Stimulated activated naive CD8-positive, alpha-beta T cell treated with anti-CD3 and anti-CD28 coated beads, Interleukin-15, amount 100 ng/mL, for 72 hours (primary cell): ENCODE results near the gene NLRC4.
A peak's percentile ranks its signal among the peaks of the same experiment; 100 is the strongest.
"Not testable (repeated sequence)": the region's sequence is repeated elsewhere in the genome, so short reads cannot be mapped to it uniquely, and the experiment has no call there.

Source experiments
- ATAC-seq: fragments of 150-1000 bp; cut with Tn5 transposase; 2 replicates; pipeline ENCODE4 v1.10.0; 2021; ENCODE audit warnings: mild to moderate bottlenecking, moderate library complexity
- DNase-seq, 2 donors: peaks; one replicate each; pipeline ENCODE4 v3.0.0; 2021 to 2022
- H3K27ac Mint-ChIP-seq, 2 donors: one replicate each; pipeline ENCODE4 v1.8.0; 2022; ENCODE audit warnings: mild to moderate bottlenecking in 2 of 2, mixed read lengths in 2 of 2, moderate library complexity in 2 of 2
- H3K27me3 Mint-ChIP-seq: one replicate; pipeline ENCODE4 v1.8.0; 2022; ENCODE audit warnings: mixed read lengths
- H3K4me1 Mint-ChIP-seq: one replicate; pipeline ENCODE4 v1.8.0; 2022; ENCODE audit warnings: mild to moderate bottlenecking, mixed read lengths
- H3K4me3 Mint-ChIP-seq, 2 donors: one replicate each; pipeline ENCODE4 v1.8.0; 2022; ENCODE audit warnings: mild to moderate bottlenecking in 2 of 2, mixed read lengths in 2 of 2, moderate library complexity in 1 of 2
- H3K9me3 Mint-ChIP-seq, 2 donors: one replicate each; pipeline ENCODE4 v1.8.0; 2022; ENCODE audit warnings: mixed read lengths in 2 of 2

Gene NLRC4, protein sequence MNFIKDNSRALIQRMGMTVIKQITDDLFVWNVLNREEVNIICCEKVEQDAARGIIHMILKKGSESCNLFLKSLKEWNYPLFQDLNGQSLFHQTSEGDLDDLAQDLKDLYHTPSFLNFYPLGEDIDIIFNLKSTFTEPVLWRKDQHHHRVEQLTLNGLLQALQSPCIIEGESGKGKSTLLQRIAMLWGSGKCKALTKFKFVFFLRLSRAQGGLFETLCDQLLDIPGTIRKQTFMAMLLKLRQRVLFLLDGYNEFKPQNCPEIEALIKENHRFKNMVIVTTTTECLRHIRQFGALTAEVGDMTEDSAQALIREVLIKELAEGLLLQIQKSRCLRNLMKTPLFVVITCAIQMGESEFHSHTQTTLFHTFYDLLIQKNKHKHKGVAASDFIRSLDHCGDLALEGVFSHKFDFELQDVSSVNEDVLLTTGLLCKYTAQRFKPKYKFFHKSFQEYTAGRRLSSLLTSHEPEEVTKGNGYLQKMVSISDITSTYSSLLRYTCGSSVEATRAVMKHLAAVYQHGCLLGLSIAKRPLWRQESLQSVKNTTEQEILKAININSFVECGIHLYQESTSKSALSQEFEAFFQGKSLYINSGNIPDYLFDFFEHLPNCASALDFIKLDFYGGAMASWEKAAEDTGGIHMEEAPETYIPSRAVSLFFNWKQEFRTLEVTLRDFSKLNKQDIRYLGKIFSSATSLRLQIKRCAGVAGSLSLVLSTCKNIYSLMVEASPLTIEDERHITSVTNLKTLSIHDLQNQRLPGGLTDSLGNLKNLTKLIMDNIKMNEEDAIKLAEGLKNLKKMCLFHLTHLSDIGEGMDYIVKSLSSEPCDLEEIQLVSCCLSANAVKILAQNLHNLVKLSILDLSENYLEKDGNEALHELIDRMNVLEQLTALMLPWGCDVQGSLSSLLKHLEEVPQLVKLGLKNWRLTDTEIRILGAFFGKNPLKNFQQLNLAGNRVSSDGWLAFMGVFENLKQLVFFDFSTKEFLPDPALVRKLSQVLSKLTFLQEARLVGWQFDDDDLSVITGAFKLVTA

DNA sequence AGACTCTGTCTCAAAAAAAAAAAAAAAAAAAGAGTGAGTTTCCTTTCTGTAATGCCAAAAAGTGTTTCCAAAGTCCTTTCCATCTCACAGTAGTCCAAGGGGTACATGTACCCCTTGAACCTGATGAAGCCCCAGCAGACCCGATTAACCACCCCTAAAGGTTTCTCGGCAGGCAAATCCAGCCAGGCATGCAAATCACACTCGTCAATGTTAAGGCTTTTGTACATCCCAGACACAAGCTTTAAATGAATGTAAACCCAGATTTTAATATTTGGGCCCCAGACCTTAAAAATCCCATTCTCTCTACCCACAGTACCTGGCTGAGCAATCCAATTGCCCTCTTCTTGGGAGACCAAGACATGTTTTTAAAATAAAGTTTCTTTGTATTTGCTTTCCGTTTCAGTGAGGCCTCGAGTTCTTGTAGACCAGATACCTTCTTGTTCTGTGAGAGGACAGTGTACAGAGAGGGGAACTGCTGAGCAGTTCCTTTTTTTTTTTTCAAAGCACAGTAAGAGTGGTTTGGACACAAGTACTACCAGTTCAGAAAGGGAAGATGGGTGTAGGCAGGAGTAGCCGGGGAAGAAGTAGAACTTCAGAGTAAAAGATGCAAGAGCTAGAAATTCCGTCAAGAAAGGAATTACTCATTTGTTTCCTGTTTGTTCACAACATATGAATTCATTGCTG is at the start of gene NLRC4:
NLRC4 (minus strand) TSS at position 465 of the 684 bp plus-strand sequence. CDS start 8,111 bp downstream, outside the sequence.
- peak; percentile 40 for ATAC-seq
- no peak within 1 kb of the TSS for H3K4me3 Mint-ChIP-seq
- H3K27me3 Mint-ChIP-seq: peaks cover 6% of the 10 kb centered on the region

DNA sequence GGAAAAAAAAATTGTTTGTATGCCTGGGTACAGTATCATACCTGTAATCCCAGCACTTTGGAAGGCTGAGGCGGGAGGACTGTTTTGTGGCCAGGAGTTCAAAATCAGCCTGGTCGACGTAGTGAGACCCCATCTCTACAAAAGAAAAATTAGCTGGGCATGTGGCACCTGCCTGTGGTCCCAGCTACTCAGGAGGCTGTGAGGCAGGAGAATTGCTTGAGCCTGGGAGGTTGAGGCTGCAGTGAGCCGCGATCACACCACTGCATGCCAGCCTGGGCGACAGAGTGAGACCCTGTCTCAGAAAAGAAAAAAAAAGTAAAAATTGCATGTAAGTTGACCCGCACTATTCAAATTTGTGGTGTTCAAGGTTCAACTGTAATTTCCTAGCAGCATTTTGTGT is 45.9 kb upstream of the NLRC4 start:
- no peak for DNase-seq
- Mint-ChIP-seq H3K4me3 (no peak overlapping the region), H3K4me1 (no peaks in the 10 kb centered on the region), H3K9me3 (no peaks in the 10 kb centered on the region), H3K27ac (no peak overlapping the region), H3K27me3 (no peaks in the 10 kb centered on the region)
- ATAC-seq: no peak

More for the DNA sequence above, at the start of gene NLRC4:
- Mint-ChIP-seq H3K27ac (peak within 1 kb of the TSS; percentile 71 to 75), H3K4me1 (peaks cover 6% of the 10 kb centered on the region), H3K9me3 (no peaks in the 10 kb centered on the region)
- DNase-seq: no peak

DNA sequence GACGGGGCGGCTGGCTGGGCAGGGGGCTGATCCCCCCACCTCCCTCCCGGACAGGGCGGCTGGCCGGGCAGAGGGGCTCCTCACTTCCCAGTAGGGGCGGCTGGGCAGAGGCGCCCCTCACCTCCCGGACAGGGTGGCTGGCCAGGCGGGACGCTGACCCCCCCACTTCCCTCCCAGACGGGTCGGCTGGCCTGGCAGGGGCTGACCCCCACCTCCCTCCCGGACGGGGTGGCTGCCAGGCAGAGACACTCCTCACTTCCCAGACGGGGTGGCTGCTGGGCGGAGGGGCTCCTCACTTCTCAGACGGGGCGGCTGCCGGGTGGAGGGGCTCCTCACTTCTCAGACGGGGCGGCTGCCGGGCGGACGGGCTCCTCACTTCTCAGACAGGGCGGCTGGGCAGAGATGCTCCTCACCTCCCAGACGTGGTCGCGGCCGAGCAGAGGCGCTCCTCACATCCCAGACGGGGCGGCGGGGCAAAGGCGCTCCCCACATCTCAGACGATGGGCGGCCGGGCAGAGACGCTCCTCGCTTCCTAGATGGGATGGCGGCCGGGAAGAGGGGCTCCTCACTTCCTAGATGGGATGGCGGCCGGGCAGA is 29.4 kb upstream of the NLRC4 start:
- ATAC-seq, H3K9me3 Mint-ChIP-seq, H3K4me1 Mint-ChIP-seq, H3K4me3 Mint-ChIP-seq, DNase-seq, H3K27me3 Mint-ChIP-seq, H3K27ac Mint-ChIP-seq: not testable (repeated sequence)

DNA sequence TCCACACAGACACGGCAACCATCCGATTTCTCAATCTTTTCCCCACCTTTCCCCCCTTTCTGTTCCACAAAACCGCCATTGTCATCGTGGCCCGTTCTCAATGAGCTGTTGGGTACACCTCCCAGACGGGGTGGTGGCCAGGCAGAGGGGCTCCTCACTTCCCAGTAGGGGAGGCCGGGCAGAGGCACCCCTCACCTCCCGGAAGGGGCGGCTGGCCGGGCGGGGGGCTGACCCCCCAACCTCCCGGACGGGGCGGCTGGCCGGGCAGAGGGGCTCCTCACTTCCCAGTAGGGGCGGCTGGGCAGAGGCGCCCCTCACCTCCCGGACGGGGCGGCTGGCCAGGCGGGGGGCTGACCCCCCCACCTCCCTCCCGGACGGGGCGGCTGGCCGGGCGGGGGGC is 28.8 kb upstream of the NLRC4 start:
- ATAC-seq, H3K27me3 Mint-ChIP-seq, H3K27ac Mint-ChIP-seq, H3K9me3 Mint-ChIP-seq, H3K4me3 Mint-ChIP-seq, DNase-seq: not testable (repeated sequence)
- H3K4me1 Mint-ChIP-seq: peaks cover 12% of the 10 kb centered on the region

DNA sequence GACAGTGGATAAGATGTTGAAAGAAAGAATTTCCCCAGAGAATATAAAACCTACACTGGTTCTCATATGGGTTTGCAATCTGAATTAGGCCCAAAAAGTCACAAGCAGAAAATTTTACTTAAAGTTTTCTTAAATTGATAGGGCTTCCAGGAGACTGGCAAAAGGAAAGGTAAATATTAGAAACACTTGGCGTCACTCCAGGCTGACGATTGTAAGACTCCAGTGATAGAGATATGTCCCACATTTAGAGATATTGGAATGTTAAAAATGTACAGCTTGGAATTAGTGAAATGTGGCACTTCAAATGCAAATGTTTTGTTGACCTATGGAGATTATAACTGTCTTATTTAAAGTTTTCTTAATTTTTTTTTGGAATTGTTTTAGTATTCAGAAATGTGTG is 27.1 kb upstream of the NLRC4 start:
- no peak overlapping the region for H3K4me3 Mint-ChIP-seq
- no peaks in the 10 kb centered on the region for H3K27me3 Mint-ChIP-seq
- no peak for ATAC-seq
- peaks cover 26% of the 10 kb centered on the region for H3K4me1 Mint-ChIP-seq
- DNase-seq: no peak
- H3K27ac Mint-ChIP-seq: no peak overlapping the region
- no peaks in the 10 kb centered on the region for H3K9me3 Mint-ChIP-seq

DNA sequence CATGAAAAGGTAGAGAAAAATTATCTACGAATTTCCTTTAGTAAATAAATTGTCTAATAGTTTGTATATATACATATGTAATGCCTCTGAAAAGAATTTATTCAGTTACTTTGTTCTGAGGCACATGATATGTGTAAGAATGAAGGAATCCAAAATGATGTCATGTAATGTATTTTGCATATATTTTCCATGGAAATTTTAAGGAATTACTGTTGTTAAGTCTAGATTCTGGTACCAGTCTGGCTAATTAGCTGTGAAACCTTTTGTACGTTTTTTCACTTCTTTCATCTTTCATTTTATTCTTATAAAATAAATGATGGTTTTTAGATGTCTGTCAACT is 25.3 kb upstream of the NLRC4 start:
- no peaks in the 10 kb centered on the region for H3K9me3 Mint-ChIP-seq
- H3K4me1 Mint-ChIP-seq: peaks cover 30% of the 10 kb centered on the region
- ATAC-seq (no peak), DNase-seq (no peak)
- H3K27ac Mint-ChIP-seq: no peak overlapping the region
- no peak overlapping the region for H3K4me3 Mint-ChIP-seq
- no peaks in the 10 kb centered on the region for H3K27me3 Mint-ChIP-seq

DNA sequence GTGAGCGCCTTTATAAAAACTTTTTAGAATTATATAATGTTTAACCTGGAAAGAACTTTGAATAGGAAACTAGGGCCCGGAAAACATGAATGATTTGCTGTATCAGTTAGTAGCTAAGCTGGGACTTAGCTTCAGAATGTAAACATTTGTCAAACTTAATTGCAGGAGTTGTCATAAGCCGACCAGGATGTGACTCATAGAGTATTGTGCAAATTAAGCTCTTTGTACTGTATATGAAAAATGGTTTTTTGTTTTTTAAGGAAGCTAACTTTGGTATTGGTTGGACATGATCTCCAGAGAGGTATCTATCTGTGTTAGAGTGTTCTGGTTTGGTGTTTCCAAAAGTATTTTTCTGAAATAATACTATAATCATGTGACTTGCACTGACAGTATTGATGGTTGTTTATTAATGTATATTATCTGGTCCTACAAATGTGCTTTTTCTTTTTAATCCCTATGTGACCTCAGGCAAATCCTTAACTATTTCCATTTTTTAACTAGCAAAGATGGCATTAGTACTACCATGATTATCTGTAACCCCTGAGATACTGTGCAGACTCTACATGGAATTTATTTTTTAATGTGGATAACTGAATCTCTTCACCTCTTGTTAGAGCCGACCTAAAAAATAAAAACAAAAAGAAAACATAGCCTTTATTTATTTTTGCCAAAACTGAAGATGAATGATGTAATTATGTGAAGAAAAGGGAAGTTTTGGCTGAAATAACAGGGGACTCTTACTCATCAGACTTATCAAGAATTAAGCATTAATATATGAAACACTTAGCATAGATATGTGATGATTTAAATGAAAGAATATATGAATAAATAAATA is 24.7 kb upstream of the NLRC4 start:
- ATAC-seq (peak; percentile 69), DNase-seq (no peak)
- Mint-ChIP-seq H3K27me3 (no peaks in the 10 kb centered on the region), H3K4me1 (peaks cover 36% of the 10 kb centered on the region), H3K4me3 (no peak overlapping the region), H3K9me3 (no peaks in the 10 kb centered on the region), H3K27ac (peak overlapping the region; percentile 90 to 91)

DNA sequence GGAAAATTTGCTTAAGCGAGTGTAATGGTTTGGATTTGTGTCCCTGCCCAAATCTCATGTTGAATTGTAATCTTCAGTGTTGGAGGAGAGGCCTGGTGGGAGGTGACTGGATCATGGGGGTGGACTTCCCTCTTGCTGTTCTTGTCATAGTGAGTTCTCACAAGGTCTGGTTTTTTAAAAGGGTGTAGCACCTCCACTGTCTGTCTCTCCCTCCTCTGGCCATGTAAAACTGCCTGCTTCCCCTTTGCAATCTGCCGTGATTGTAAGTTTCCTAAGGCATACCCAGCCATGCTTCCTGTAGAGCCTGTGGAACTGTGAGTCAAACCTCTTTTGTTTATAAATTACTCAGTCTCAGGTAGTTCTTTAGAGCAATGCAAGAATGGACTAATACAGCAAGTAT is 19.6 kb upstream of the NLRC4 start:
- Mint-ChIP-seq H3K27me3 (no peaks in the 10 kb centered on the region), H3K4me3 (no peak overlapping the region), H3K4me1 (peaks cover 52% of the 10 kb centered on the region), H3K9me3 (no peaks in the 10 kb centered on the region), H3K27ac (no peak overlapping the region)
- ATAC-seq (peak; percentile 39), DNase-seq (no peak)

DNA sequence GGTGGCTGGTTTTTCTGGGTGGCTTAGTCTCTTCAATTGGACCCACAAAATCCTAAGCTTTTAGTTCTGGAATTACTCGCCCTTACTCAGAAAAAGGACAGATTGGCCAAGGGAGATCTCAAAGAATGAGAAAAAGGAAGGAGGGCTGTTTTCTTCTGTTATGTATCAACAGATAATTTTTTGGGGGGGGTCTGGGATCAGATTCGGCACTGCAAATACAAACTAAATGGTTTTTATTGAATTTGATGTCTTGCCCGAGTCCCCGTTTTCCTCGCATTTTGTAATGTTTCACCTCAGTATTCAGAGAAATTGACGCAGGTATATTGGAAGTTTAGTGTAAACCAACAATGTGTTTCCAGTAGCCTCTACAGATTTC is 13.8 kb upstream of the NLRC4 start:
- peaks cover 31% of the 10 kb centered on the region for H3K4me1 Mint-ChIP-seq
- DNase-seq (no peak), ATAC-seq (no peak)
- H3K4me3 Mint-ChIP-seq: peak overlapping the region; percentile 92 to 95
- no peaks in the 10 kb centered on the region for H3K27me3 Mint-ChIP-seq
- H3K27ac Mint-ChIP-seq: peak overlapping the region; percentile 94 to 98
- H3K9me3 Mint-ChIP-seq: no peaks in the 10 kb centered on the region

DNA sequence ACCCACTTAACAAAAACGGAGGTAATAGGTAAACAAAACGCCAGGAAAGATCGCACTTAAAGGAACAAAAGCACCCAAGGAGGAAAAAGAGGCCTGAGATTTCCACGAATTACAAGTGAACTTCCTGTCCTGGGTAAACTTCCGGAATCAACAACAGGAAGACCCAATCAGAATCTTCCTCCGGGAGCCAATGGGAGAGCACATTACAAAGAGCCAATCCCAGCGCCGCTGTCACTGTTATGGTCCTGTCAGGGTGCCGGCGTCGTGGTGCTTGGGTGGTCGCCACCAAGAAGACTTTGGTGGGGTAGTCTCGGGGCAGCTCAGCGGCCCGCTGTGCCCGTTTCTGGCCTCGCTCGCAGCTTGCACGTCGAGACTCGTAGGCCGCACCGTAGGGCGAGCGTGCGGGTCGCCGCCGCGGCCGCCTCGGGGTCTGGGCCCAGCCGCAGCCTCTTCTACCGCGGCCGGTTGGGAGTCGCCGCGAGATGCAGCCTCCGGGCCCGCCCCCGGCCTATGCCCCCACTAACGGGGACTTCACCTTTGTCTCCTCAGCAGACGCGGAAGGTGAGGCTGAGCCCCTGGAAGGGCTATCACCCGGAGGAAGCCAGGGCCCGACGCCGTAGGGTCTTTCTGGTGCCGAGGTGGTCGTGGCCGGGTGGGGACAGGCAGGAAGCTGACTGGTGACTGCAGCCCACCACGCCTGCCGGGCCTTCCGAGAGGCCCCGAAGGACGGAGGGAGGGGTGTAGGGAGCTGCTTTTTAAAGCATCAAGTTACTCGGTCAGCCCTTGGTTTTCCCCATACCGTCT is 13.2 kb upstream of the NLRC4 start, which contains the start of gene YIPF4:
YIPF4 (plus strand) TSS at position 231 of the 804 bp plus-strand sequence; CDS start at position 483, 252 bp downstream.
- Mint-ChIP-seq H3K27me3 (no peaks in the 10 kb centered on the region), H3K27ac (peak within 1 kb of the TSS; percentile 98 to 99), H3K4me3 (peak within 1 kb of the TSS; percentile 92 to 95), H3K4me1 (peaks cover 25% of the 10 kb centered on the region), H3K9me3 (no peaks in the 10 kb centered on the region)
- peak; percentile 91 to 92 for DNase-seq
- peak; percentile 99 for ATAC-seq

DNA sequence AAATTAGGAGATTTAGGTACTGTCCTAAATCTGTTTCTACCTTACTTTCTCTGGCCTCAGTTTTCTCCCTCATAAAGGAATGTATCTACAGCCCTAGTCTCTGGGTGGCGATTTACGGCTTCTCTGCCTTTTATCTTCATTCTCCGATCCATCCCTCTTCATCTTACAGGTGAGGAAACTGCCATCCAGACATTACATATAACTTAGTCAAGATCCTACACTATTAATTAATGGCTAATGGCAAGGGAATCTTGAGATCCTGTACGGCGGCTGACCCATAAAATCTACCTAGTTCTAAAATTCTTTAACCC is 12.6 kb upstream of the NLRC4 start:
- no peaks in the 10 kb centered on the region for H3K9me3 Mint-ChIP-seq
- peak overlapping the region; percentile 92 to 95 for H3K4me3 Mint-ChIP-seq
- ATAC-seq: no peak
- peak overlapping the region; percentile 98 to 99 for H3K27ac Mint-ChIP-seq
- no peaks in the 10 kb centered on the region for H3K27me3 Mint-ChIP-seq
- peaks cover 24% of the 10 kb centered on the region for H3K4me1 Mint-ChIP-seq
- no peak for DNase-seq

DNA sequence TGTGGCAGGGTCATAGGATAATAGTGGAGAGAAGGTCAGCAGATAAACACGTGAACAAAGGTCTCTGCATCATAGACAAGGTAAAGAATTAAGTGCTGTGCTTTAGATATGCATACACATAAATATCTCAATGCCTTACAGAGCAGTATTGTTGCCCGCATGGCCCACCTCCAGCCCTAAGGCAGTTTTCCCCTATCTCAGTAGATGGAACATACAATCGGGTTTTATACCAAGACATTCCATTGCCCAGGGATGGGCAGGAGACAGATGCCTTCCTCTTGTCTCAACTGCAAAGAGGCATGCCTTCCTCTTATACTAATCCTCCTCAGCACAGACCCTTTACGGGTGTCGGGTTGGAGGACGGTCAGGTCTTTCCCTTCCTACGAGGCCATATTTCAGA is 11.1 kb upstream of the NLRC4 start:
- not testable (repeated sequence) for H3K27ac Mint-ChIP-seq, H3K9me3 Mint-ChIP-seq, H3K27me3 Mint-ChIP-seq, H3K4me3 Mint-ChIP-seq, ATAC-seq, DNase-seq
- H3K4me1 Mint-ChIP-seq: peaks cover 18% of the 10 kb centered on the region

DNA sequence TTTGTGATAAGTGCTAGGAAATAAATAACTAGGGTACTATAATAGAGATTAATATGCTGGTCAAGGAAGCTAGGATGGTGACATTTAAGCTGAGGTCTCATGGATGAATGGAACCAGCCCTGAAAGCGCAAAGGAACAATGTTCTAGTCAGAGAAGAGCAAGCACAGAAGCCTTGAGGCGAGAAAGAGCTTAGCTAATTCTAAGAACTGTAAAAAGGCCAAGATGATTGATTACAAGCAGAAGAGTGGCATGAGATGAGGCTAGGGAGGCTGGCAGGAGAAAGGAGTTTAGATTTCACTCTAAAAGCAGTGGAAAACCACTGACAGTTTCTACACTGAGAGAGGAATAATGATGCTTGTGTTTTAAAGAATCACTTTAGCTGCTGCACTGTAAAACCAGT is 9.6 kb upstream of the NLRC4 start:
- H3K27me3 Mint-ChIP-seq: no peaks in the 10 kb centered on the region
- ATAC-seq: no peak
- no peaks in the 10 kb centered on the region for H3K9me3 Mint-ChIP-seq
- no peak overlapping the region for H3K4me3 Mint-ChIP-seq
- DNase-seq: no peak
- no peak overlapping the region for H3K27ac Mint-ChIP-seq
- H3K4me1 Mint-ChIP-seq: peaks cover 18% of the 10 kb centered on the region

DNA sequence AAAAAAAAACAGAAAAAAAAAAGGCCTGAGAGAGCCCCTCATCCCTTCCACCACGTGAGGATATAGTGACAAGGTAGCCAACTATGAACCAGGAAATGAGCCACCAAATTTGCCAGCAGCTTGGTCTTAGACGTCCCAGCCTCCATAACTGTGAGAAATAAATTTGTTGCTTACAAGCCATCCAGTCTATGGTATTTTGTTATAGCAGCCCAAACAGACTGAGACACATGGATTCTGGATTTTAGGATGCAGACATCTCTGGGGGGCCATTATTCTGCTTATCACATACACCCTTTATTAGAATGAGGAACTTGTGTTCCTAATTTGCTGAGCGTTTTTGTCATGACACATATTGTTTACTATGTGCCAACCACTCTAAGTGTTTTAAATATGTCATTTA is 7.6 kb upstream of the NLRC4 start:
- ATAC-seq (no peak), DNase-seq (no peak)
- Mint-ChIP-seq H3K4me3 (no peak overlapping the region), H3K9me3 (no peaks in the 10 kb centered on the region), H3K27me3 (no peaks in the 10 kb centered on the region), H3K4me1 (peaks cover 2% of the 10 kb centered on the region), H3K27ac (no peak overlapping the region)
